IMR-90 (cell line): ENCODE measurements around the gene BRINP3. TPM values are rescaled to one million over a fixed set of nuclear protein-coding genes. Genes with fewer than 3 reads are reported as not detected.

Source experiments
- ATAC-seq: fragments of 200-7000 bp; cut with Tn5 transposase; 2 replicates; pipeline ENCODE4 v1.9.1; 2020; ENCODE audit warnings: low read depth, mild to moderate bottlenecking, moderate library complexity
- BruUV-seq: library from RNA; stranded (reverse); fragments of 400-500 nt; replicated peaks from 2 replicates; lab custom pipeline; 2021; lab: Mats Ljungman, UMichigan
- CTCF ChIA-PET: fragments of 300-600 bp; formaldehyde crosslinking; extraction: SDS; loops from one replicate; lab custom pipeline; 2021; ENCODE audit warnings: antibody characterized with exemption; lab: Yijun Ruan, JAX
- POLR2A ChIA-PET: fragments of 300-600 bp; sonication (Branson Sonifier 250); formaldehyde crosslinking; loops from one replicate; lab custom pipeline; 2022; ENCODE audit warnings: antibody characterized with exemption; ENCODE audit not compliant: unreplicated experiment; lab: Charles Lee
- DNase-seq: peaks from one replicate; pipeline ENCODE4 v3.0.0; 2013
- H2AFZ ChIP-seq: replicated peaks from 2 replicates; pipeline ENCODE3; 2013; ENCODE audit warnings: low read length, mild to moderate bottlenecking; ENCODE audit not compliant: poor library complexity
- H2AK5ac ChIP-seq: 2 replicates; pipeline ENCODE4 v1.6.1; 2013; ENCODE audit warnings: low read depth, low read length, inconsistent platforms
- H2AK9ac ChIP-seq: replicated peaks from 2 replicates; pipeline ENCODE3; 2013; ENCODE audit warnings: mild to moderate bottlenecking, low read depth, low read length, moderate library complexity; ENCODE audit not compliant: poor library complexity
- H2BK120ac ChIP-seq: 2 replicates; pipeline ENCODE4 v1.6.1; 2013; ENCODE audit warnings: low read depth, low read length, inconsistent platforms
- H2BK15ac ChIP-seq: 3 replicates; pipeline ENCODE4 v1.6.1; 2013; ENCODE audit warnings: low read depth, low read length, inconsistent platforms
- H2BK20ac ChIP-seq: 2 replicates; pipeline ENCODE4 v1.6.1; 2013; ENCODE audit warnings: low read depth, mild to moderate bottlenecking, inconsistent platforms, low read length, moderate library complexity
- H2BK5ac ChIP-seq: 2 replicates; pipeline ENCODE4 v1.6.1; 2013; ENCODE audit warnings: mild to moderate bottlenecking, low read depth, low read length, inconsistent platforms; ENCODE audit not compliant: poor library complexity, severe bottlenecking
- H3K14ac ChIP-seq: replicated peaks from 2 replicates; pipeline ENCODE4 v1.6.1; 2013; ENCODE audit warnings: low read depth, low read length, inconsistent platforms
- H3K18ac ChIP-seq: 2 replicates; pipeline ENCODE4 v1.6.1; 2013; ENCODE audit warnings: low read depth, low read length, control low read depth
- H3K23ac ChIP-seq: 2 replicates; pipeline ENCODE4 v1.6.1; 2013; ENCODE audit warnings: low read depth, low read length, inconsistent platforms
- H3K27ac ChIP-seq: 2 replicates; pipeline ENCODE4 v1.5.1; 2013; ENCODE audit warnings: mild to moderate bottlenecking, control low read depth, low read length; ENCODE audit not compliant: insufficient read depth
- H3K27me3 ChIP-seq: 2 replicates; pipeline ENCODE4 v1.6.1; 2013; ENCODE audit warnings: low read length; ENCODE audit not compliant: control insufficient read depth, insufficient read depth
- H3K36me3 ChIP-seq: 2 replicates; pipeline ENCODE4 v1.6.1; 2013; ENCODE audit warnings: low read length, mixed read lengths; ENCODE audit not compliant: control insufficient read depth, insufficient read depth
- H3K4ac ChIP-seq: 2 replicates; pipeline ENCODE4 v1.6.1; 2013; ENCODE audit warnings: low read depth, low read length, inconsistent platforms
- H3K4me1 ChIP-seq: 2 replicates; pipeline ENCODE4 v1.6.1; 2013; ENCODE audit warnings: low read length, mixed read lengths; ENCODE audit not compliant: control insufficient read depth, insufficient read depth
- H3K4me2 ChIP-seq: 2 replicates; pipeline ENCODE4 v1.6.1; 2013; ENCODE audit warnings: low read depth, mild to moderate bottlenecking, control low read depth, low read length, moderate library complexity
- H3K4me3 ChIP-seq: 2 replicates; pipeline ENCODE4 v1.5.1; 2013; ENCODE audit warnings: low read depth, mild to moderate bottlenecking, control low read depth, low read length, moderate library complexity; ENCODE audit not compliant: insufficient read depth
- H3K56ac ChIP-seq: 2 replicates; pipeline ENCODE4 v1.6.1; 2013; ENCODE audit warnings: low read length, inconsistent platforms; ENCODE audit not compliant: insufficient read depth; ENCODE audit errors: extremely low read depth
- H3K79me1 ChIP-seq, 2 experiments: 2 replicates each; pipeline ENCODE4 v1.6.1; 2013; ENCODE audit warnings: low read length in 2 of 2, inconsistent platforms in 1 of 2, low read depth in 1 of 2
- H3K9ac ChIP-seq: 2 replicates; pipeline ENCODE4 v1.6.1; 2013; ENCODE audit warnings: low read depth, low read length, control low read depth
- H3K9me1 ChIP-seq: 2 replicates; pipeline ENCODE4 v1.6.1; 2013; ENCODE audit warnings: low read length, inconsistent platforms; ENCODE audit not compliant: insufficient read depth
- H3K9me3 ChIP-seq: 2 replicates; pipeline ENCODE4 v1.6.1; 2013; ENCODE audit warnings: low read length; ENCODE audit not compliant: control insufficient read depth, insufficient read depth
- H4K20me1 ChIP-seq: 2 replicates; pipeline ENCODE4 v1.6.1; 2013; ENCODE audit warnings: low read length, inconsistent platforms; ENCODE audit not compliant: insufficient read depth
- H4K5ac ChIP-seq: 2 replicates; pipeline ENCODE4 v1.6.1; 2013; ENCODE audit warnings: mild to moderate bottlenecking, low read depth, low read length, control low read depth
- H4K8ac ChIP-seq, 2 experiments: 2 replicates each; pipeline ENCODE4 v1.6.1; 2013; ENCODE audit warnings: low read depth in 2 of 2, low read length in 2 of 2, control low read depth in 1 of 2, inconsistent platforms in 1 of 2
- H4K91ac ChIP-seq: 2 replicates; pipeline ENCODE4 v1.6.1; 2013; ENCODE audit warnings: low read depth, low read length, inconsistent platforms; ENCODE audit not compliant: insufficient read depth
- BHLHE40 ChIP-seq: fragments of 150-350 bp; IDR thresholded peaks from 2 replicates; pipeline ENCODE4 v1.6.1; 2016; ENCODE audit warnings: mild to moderate bottlenecking, low read depth, low read length
- CEBPB ChIP-seq: IDR thresholded peaks from 2 replicates; pipeline ENCODE4 v1.6.1; 2012; ENCODE audit warnings: low read depth, low read length, improper control_type of control experiment
- CHD1 ChIP-seq: IDR thresholded peaks from 2 replicates; pipeline ENCODE4 v1.6.1; 2012; ENCODE audit warnings: low read depth, low read length, improper control_type of control experiment
- MAFK ChIP-seq: IDR thresholded peaks from 2 replicates; pipeline ENCODE4 v1.6.1; 2012; ENCODE audit warnings: low read depth, low read length, improper control_type of control experiment
- NFE2L2 ChIP-seq: fragments of 150-350 bp; IDR thresholded peaks from 2 replicates; pipeline ENCODE4 v1.6.1; 2016; ENCODE audit warnings: low read depth, mild to moderate bottlenecking, low read length
- POLR2A ChIP-seq: IDR thresholded peaks from 2 replicates; pipeline ENCODE4 v1.6.1; 2012; ENCODE audit warnings: mild to moderate bottlenecking, low read depth, low read length
- RAD21 ChIP-seq: IDR thresholded peaks from 2 replicates; pipeline ENCODE4 v1.6.1; 2012; ENCODE audit warnings: low read length, improper control_type of control experiment
- RFX5 ChIP-seq: IDR thresholded peaks from 2 replicates; pipeline ENCODE4 v1.8.0; 2012; ENCODE audit warnings: low read depth, mild to moderate bottlenecking, low read length, moderate library complexity
- SMC3 ChIP-seq: fragments of 150-350 bp; IDR thresholded peaks from 2 replicates; pipeline ENCODE4 v1.6.1; 2016; ENCODE audit warnings: low read depth, mild to moderate bottlenecking, antibody characterized with exemption, low read length, moderate library complexity
- WGBS, 2 experiments: methylation state at CpG; one replicate each; pipeline versions ENCODE4 v1.1.5 to v1.1.7; 2013; ENCODE audit warnings: missing lambda C conversion rate in 2 of 2; ENCODE audit not compliant: insufficient read length in 1 of 2; ENCODE audit errors: extremely low coverage in 2 of 2; 5-methylcytosine and 5-hydroxymethylcytosine counted together
- dilution Hi-C: fragments of 300-500 bp; cut with HindIII; formaldehyde crosslinking; loops from one replicate; pipeline ENCODE4 v1.14.3; 2018; ENCODE audit warnings: low sequenced_read_pairs; ENCODE audit not compliant: unreplicated experiment
- in situ Hi-C: fragments of 300-500 bp; cut with MboI; formaldehyde crosslinking; loops from 3 replicates; pipeline ENCODE4 v1.14.3; 2019; ENCODE audit warnings: low sequenced_read_pairs, inconsistent platforms, mixed read lengths
- intact Hi-C: fragments of 100-400 bp; cut with micrococcal nuclease; formaldehyde crosslinking; loops from 2 replicates; pipeline ENCODE4 v1.10.0; 2022
- polyA plus RNA-seq, 3 experiments: library from polyadenylated mRNA; depleted of rRNA; stranded (reverse); fragments of >200 nt; gene quantifications; 2 replicates each; pipeline ENCODE4 v1.2.3, GENCODE V29; 2012; ENCODE audit warnings: low replicate concordance in 1 of 3
- total RNA-seq: library from RNA; depleted of rRNA; stranded (reverse); fragments of >200 nt; gene quantifications from 2 replicates; pipeline ENCODE4 v1.2.3, GENCODE V29; 2012
- TF ChIP-seq, protein P1 (sequence below): fragments of 150-350 bp; IDR thresholded peaks from 2 replicates; pipeline ENCODE4 v1.6.1; 2016; ENCODE audit warnings: low read depth, mild to moderate bottlenecking, low read length, moderate library complexity, borderline replicate concordance

BRINP3 gene
- total and polyA plus RNA-seq, 2 of the 4 experiments (the other 2 are of a cell fraction), result 0.15 to 0.36 TPM

DNA sequence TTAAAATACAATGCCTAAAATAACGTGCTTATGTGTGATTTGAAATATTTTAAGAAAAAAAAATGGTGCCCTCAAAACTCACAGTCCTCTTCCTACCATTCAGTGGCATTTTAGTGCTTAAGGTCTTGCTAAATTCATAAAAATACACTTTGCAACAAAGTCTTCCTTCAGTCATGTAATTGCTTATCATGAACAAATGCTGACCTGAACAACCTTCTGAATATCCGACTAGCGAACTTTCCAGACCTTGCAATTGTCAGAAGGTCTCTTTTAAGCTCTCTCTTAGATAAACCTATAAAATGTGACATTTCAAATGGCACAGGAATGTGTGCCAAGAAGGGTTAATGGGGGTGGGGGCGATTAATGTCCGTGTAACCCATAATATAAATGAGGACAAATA, 858 bp downstream of the BRINP3 start:
- Histone ChIP-seq H3K27me3 (no peaks in the 10 kb centered on the region; the same call in 1 of the 2 replicates), H2BK120ac (no peak overlapping the region), H3K9me3 (no peaks in the 10 kb centered on the region), H2AK5ac (no peak overlapping the region), H3K27ac (no peak overlapping the region), H3K36me3 (no peaks in the 10 kb centered on the region), H2BK5ac (no peak overlapping the region), H2BK15ac (no peak overlapping the region), H3K18ac (no peak overlapping the region), H3K4me3 (no peak overlapping the region), H4K91ac (no peak overlapping the region), H3K56ac (no peak overlapping the region), H4K8ac (no peak overlapping the region), H2AFZ (no peak overlapping the region), H4K5ac (no peak overlapping the region), H2BK20ac (no peak overlapping the region), H4K20me1 (no peaks in the 10 kb centered on the region), H3K4me2 (no peak overlapping the region), H2AK9ac (no peak overlapping the region), H3K14ac (no peak overlapping the region), H3K4me1 (no peaks in the 10 kb centered on the region), H3K9ac (no peak overlapping the region), H3K9me1 (no peaks in the 10 kb centered on the region), H3K4ac (no peak overlapping the region), H3K23ac (no peak overlapping the region), H3K79me1 (no peaks in the 10 kb centered on the region)
- no CpG with 5 or more reads among the region's 5 CpGs for WGBS, 2 experiments
- no peak for ATAC-seq
- BruUV-seq, result no TSS peak
- TF ChIP-seq RAD21 (no peak), CHD1 (no peak), NFE2L2 (no peak), CEBPB (no peak), BHLHE40 (no peak), SMC3 (no peak), RFX5 (no peak), POLR2A (no peak), MAFK (no peak)
- TF ChIP-seq, protein P1, sequence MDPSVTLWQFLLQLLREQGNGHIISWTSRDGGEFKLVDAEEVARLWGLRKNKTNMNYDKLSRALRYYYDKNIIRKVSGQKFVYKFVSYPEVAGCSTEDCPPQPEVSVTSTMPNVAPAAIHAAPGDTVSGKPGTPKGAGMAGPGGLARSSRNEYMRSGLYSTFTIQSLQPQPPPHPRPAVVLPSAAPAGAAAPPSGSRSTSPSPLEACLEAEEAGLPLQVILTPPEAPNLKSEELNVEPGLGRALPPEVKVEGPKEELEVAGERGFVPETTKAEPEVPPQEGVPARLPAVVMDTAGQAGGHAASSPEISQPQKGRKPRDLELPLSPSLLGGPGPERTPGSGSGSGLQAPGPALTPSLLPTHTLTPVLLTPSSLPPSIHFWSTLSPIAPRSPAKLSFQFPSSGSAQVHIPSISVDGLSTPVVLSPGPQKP, result no peak
- ChIA-PET CTCF (interaction anchor here (0.6 kb wide), 1 partner anchor 14 kb away, joined by 3 read pairs; no protein-coding TSS in a partner anchor), POLR2A (no interaction called here)
- dilution Hi-C loops (no loop called here), in situ Hi-C loops (no loop called here), intact Hi-C loops (loop anchor here (10.0 kb wide), 1 partner anchor 278 kb away; no protein-coding TSS in a partner anchor)
- no peak for DNase-seq
